ENCODE results near the gene LGR6.
"Not testable (repeated sequence)": the region's sequence is repeated elsewhere in the genome, so short reads cannot be mapped to it uniquely, and the experiment has no call there.

Gene LGR6

GRCh38 chr1:202163281-202164270 lies 30.0 kb upstream of the LGR6 start:
- peak overlapping the region; percentile 98 for H3K4me3 Mint-ChIP-seq
- no peaks in the 10 kb centered on the region for H3K9me3 Mint-ChIP-seq
- peaks cover 25% of the 10 kb centered on the region for H3K36me3 Mint-ChIP-seq (ENCODE audit: low read depth)
- peaks cover 75% of the 10 kb centered on the region for H3K4me1 Mint-ChIP-seq (ENCODE audit: low read depth)
- H3K27me3 Mint-ChIP-seq: no peaks in the 10 kb centered on the region
- H3K27ac Mint-ChIP-seq: peak overlapping the region; percentile 97
- no peak for DNase-seq

- no peaks in the 10 kb centered on the region for H3K9me3 Mint-ChIP-seq
Measured at GRCh38 chr1:202164271-202165037, 29.1 kb upstream of the LGR6 start.

DNA sequence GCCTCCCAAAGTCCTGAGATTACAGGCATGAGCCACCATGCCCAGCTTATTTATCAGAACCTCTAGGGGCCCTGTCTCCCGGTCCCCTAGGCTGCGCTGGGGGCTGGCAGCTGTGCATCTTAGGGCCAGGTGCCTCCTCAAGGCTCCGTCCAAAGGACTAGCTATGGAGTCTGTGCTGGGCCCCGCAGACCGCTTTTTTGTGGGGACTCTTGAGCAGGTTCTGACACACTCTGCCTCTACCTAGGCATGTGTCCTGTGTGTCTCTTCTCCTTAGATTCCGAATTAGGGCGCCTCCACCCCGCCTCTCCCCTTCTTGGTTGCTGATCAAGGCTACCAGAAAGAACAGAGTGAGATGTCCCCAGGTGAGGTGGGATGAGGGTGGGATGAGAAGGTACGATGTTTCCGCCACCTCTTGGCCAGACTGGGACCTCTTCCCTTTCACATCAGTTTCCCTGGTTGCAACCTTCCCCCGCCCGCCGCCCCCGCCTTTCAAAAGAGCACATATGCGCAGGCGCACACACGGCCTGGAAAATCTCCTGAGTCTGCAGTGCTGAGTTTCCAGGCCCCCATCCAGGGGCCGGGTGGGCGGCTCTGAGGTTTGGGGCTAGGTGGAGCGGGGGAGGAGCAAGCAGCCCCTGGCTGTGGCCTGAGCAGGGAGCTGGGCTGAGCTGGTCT lies 28.2 kb upstream of the LGR6 start:
- Mint-ChIP-seq H3K4me3 (peak overlapping the region; percentile 79), H3K9me3 (no peaks in the 10 kb centered on the region), H3K27ac (peak overlapping the region; percentile 89), H3K27me3 (no peaks in the 10 kb centered on the region), H3K36me3 (ENCODE audit: low read depth) (peaks cover 7% of the 10 kb centered on the region), H3K4me1 (ENCODE audit: low read depth) (peaks cover 67% of the 10 kb centered on the region)
- peak; percentile 76 for DNase-seq

More at GRCh38 chr1:202164271-202165037, 29.1 kb upstream of the LGR6 start:
- H3K27ac Mint-ChIP-seq: peak overlapping the region; percentile 89
- peak; percentile 71 for DNase-seq
- peaks cover 69% of the 10 kb centered on the region for H3K4me1 Mint-ChIP-seq (ENCODE audit: low read depth)
- no peaks in the 10 kb centered on the region for H3K27me3 Mint-ChIP-seq
- H3K36me3 Mint-ChIP-seq (ENCODE audit: low read depth): peaks cover 16% of the 10 kb centered on the region
- H3K4me3 Mint-ChIP-seq: peak overlapping the region; percentile 79

GRCh38 chr1:202165942-202166843 lies 27.4 kb upstream of the LGR6 start:
- no peaks in the 10 kb centered on the region for H3K27me3 Mint-ChIP-seq
- H3K27ac Mint-ChIP-seq: peak overlapping the region; percentile 89
- H3K4me1 Mint-ChIP-seq (ENCODE audit: low read depth): peaks cover 63% of the 10 kb centered on the region
- no peaks in the 10 kb centered on the region for H3K36me3 Mint-ChIP-seq (ENCODE audit: low read depth)
- H3K4me3 Mint-ChIP-seq: peak overlapping the region; percentile 79
- no peak for DNase-seq
- no peaks in the 10 kb centered on the region for H3K9me3 Mint-ChIP-seq

GRCh38 chr1:202167054-202167453 lies 26.5 kb upstream of the LGR6 start:
- not testable (repeated sequence) for H3K4me3 Mint-ChIP-seq; H3K9me3 Mint-ChIP-seq; DNase-seq; H3K27me3 Mint-ChIP-seq; H3K36me3 Mint-ChIP-seq (ENCODE audit: low read depth)
- H3K4me1 Mint-ChIP-seq (ENCODE audit: low read depth): peaks cover 55% of the 10 kb centered on the region
- peak overlapping the region; percentile 67 for H3K27ac Mint-ChIP-seq

DNA sequence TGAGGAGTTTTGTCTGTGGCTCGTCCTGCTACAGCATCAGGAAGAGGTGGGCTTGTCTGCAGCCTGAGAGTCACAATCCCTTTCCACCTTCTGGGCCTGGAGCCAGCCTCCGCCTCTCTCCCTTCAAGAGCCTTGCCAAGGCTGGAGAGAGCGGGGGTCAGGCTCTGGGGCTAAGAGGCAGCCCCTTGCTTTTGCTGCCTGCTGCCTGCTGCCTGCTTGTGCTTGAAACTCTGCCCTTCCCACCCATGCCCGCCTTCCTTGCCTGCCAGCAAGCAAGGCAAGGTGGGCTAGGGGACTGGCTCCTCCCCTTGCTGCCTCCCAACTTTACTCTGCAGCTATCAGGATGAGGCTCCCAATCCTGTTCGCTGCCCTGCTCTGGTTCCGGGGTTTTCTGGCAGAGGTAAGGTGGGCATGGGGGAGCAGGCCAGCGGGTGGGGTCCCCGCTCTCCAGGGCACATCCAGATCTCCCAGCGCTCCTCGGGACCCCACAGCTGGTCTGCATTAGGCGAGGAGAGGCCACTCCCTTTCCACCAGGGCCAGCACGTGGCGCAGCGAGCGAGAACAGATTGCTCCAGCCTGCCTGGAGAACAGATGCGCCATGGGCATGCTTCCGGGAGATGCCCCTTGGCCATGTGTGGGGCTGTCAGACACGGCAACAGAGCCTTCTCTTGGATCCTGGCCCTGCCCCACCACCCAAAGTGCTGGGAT lies 25.7 kb upstream of the LGR6 start:
- DNase-seq: no peak
- no peaks in the 10 kb centered on the region for H3K36me3 Mint-ChIP-seq (ENCODE audit: low read depth)
- no peak overlapping the region for H3K4me3 Mint-ChIP-seq
- H3K27ac Mint-ChIP-seq: no peak overlapping the region
- no peaks in the 10 kb centered on the region for H3K27me3 Mint-ChIP-seq
- H3K4me1 Mint-ChIP-seq (ENCODE audit: low read depth): peaks cover 47% of the 10 kb centered on the region
- H3K9me3 Mint-ChIP-seq: no peaks in the 10 kb centered on the region

DNA sequence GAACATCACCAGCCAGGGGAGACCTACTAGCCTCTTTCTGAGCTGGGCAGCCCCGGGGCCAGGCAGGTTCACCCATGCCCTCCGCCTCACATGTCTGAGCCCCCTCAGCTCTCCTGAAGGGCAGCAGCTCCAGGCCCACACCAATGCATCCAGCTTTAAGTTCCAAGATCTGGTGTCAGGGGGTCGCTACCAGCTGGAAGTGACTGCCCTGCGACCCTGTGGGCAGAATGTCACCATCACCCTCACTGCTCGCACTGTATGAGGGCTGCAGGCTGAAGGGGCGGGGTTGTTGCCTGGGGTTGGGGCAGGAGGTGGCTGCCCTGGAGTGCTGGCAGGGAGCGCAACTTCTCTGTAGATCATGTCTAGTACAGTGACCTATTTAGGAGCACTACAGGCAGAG lies 24.7 kb upstream of the LGR6 start:
- Mint-ChIP-seq H3K9me3 (no peaks in the 10 kb centered on the region), H3K36me3 (ENCODE audit: low read depth) (no peaks in the 10 kb centered on the region), H3K4me3 (no peak overlapping the region), H3K4me1 (ENCODE audit: low read depth) (peaks cover 37% of the 10 kb centered on the region), H3K27me3 (no peaks in the 10 kb centered on the region), H3K27ac (no peak overlapping the region)
- no peak for DNase-seq

- DNase-seq: no peak
- Mint-ChIP-seq H3K27me3 (no peaks in the 10 kb centered on the region), H3K36me3 (ENCODE audit: low read depth) (no peaks in the 10 kb centered on the region), H3K4me3 (no peak overlapping the region), H3K27ac (no peak overlapping the region), H3K9me3 (no peaks in the 10 kb centered on the region), H3K4me1 (ENCODE audit: low read depth) (peaks cover 18% of the 10 kb centered on the region)
Measured at GRCh38 chr1:202170726-202171125, 22.9 kb upstream of the LGR6 start.

DNA sequence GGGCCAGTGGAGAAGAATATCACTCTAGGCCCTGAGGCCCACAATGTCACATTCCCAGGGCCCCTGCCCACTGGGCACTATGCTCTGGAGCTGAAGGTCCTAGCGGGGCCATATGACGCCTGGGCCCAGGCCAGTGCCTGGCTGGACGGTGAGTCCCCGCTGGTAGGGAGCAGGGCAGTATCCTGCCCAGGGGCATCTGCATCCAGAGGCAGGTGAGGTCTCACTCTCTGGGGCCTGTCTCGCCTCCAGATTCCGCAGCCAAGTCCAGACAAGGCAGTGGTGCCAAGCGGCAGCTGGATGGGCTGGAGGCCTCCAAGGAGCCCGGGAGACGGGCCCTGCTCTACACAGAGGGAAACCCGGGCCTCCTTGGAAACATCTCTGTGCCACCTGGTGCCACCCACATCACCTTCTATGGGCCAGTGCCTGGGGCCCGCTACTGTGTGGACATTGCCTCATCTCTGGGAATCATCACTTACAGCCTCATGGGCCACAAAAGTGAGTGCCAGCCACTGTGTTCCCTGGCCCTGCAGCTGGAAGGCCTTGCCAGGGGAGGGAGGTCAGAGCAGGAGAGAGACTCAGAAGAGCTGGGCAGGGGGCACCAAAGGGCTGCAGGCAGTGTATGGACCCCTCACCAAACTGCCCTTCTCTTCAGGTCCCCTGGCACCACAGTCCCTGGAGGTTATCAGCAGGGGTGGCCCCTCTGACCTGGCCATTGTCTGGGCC lies 22.1 kb upstream of the LGR6 start:
- H3K9me3 Mint-ChIP-seq: no peaks in the 10 kb centered on the region
- peaks cover 11% of the 10 kb centered on the region for H3K4me1 Mint-ChIP-seq (ENCODE audit: low read depth)
- no peak overlapping the region for H3K4me3 Mint-ChIP-seq
- no peaks in the 10 kb centered on the region for H3K36me3 Mint-ChIP-seq (ENCODE audit: low read depth)
- no peak for DNase-seq
- no peaks in the 10 kb centered on the region for H3K27me3 Mint-ChIP-seq
- no peak overlapping the region for H3K27ac Mint-ChIP-seq

DNA sequence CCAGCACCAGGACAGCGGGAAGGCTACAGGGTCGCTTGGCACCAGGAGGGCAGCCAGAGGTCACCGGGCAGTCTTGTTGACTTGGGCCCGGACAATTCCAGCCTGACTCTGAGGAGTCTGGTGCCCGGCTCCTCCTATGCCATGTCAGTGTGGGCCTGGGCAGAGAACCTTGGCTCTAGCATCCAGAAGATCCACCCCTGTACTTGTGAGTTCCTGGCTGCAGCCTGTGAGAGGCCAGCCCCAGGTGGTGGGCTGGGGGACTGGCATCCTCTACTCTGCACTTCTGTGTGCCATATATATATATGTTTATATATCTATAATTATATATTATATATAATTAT lies 21.6 kb upstream of the LGR6 start:
- Mint-ChIP-seq H3K4me3 (no peak overlapping the region), H3K27me3 (no peaks in the 10 kb centered on the region), H3K36me3 (ENCODE audit: low read depth) (no peaks in the 10 kb centered on the region), H3K9me3 (no peaks in the 10 kb centered on the region), H3K27ac (no peak overlapping the region), H3K4me1 (ENCODE audit: low read depth) (peaks cover 6% of the 10 kb centered on the region)
- DNase-seq: no peak

- Mint-ChIP-seq H3K4me1 (ENCODE audit: low read depth) (peaks cover 3% of the 10 kb centered on the region), H3K9me3 (no peaks in the 10 kb centered on the region), H3K27me3 (no peaks in the 10 kb centered on the region), H3K27ac (no peak overlapping the region), H3K4me3 (no peak overlapping the region), H3K36me3 (ENCODE audit: low read depth) (no peaks in the 10 kb centered on the region)
- no peak for DNase-seq
Measured at GRCh38 chr1:202173993-202174392, 19.6 kb upstream of the LGR6 start.

- no peaks in the 10 kb centered on the region for H3K4me1 Mint-ChIP-seq (ENCODE audit: low read depth)
- no peak overlapping the region for H3K27ac Mint-ChIP-seq
- H3K27me3 Mint-ChIP-seq: no peaks in the 10 kb centered on the region
- no peak for DNase-seq
- no peaks in the 10 kb centered on the region for H3K9me3 Mint-ChIP-seq
- no peaks in the 10 kb centered on the region for H3K36me3 Mint-ChIP-seq (ENCODE audit: low read depth)
- no peak overlapping the region for H3K4me3 Mint-ChIP-seq
Measured at GRCh38 chr1:202176949-202177927, 16.4 kb upstream of the LGR6 start.

Measured in activated T-cell treated with anti-CD3 and anti-CD28 coated beads, Interleukin-2, amount 50 U/mL, for 24 hours (primary cell).